DND-41 (cell line): ENCODE results near the gene SYNCRIP.
A peak's percentile ranks its signal among the peaks of the same experiment; 100 is the strongest.

Experiments
- ATAC-seq: fragments of 200-7000 bp; cut with Tn5 transposase; 3 replicates; pipeline ENCODE4 v1.9.1; 2021; ENCODE audit warnings: low read depth; ENCODE audit not compliant: insufficient read depth
- DNase-seq: peaks from one replicate; pipeline ENCODE4 v3.0.0-alpha.2; 2020
- H2AFZ ChIP-seq: 2 replicates; pipeline ENCODE4 v1.6.0; 2012; ENCODE audit warnings: low read depth, low read length
- H3K27ac ChIP-seq: 2 replicates; pipeline ENCODE4 v1.5.1; 2012; ENCODE audit warnings: low read length, inconsistent platforms
- H3K27me3 ChIP-seq: fragments of 200-600 bp; sonication (generic); 2 replicates; pipeline ENCODE4 v1.6.0; 2012; ENCODE audit warnings: low read length, mild to moderate bottlenecking, inconsistent platforms; ENCODE audit not compliant: insufficient read depth, poor library complexity
- H3K36me3 ChIP-seq: 2 replicates; pipeline ENCODE4 v1.5.1; 2012; ENCODE audit warnings: low read length, inconsistent platforms; ENCODE audit not compliant: insufficient read depth
- H3K4me1 ChIP-seq: 2 replicates; pipeline ENCODE4 v1.5.1; 2012; ENCODE audit warnings: mild to moderate bottlenecking, low read length; ENCODE audit not compliant: insufficient read depth
- H3K4me2 ChIP-seq: 2 replicates; pipeline ENCODE4 v1.6.0; 2012; ENCODE audit warnings: mild to moderate bottlenecking, moderate library complexity, low read length, inconsistent platforms; ENCODE audit not compliant: insufficient read depth
- H3K4me3 ChIP-seq, 2 experiments: fragments of 200-600 bp in 1 of 2; shearing (Covaris generic) in 1 of 2; 2 replicates each; pipeline ENCODE4 v1.5.1; 2012 to 2016; ENCODE audit warnings: inconsistent platforms in 2 of 2, low read length in 2 of 2, mild to moderate bottlenecking in 2 of 2, low read depth in 1 of 2, moderate library complexity in 1 of 2
- H3K79me2 ChIP-seq: 2 replicates; pipeline ENCODE4 v1.6.0; 2012; ENCODE audit warnings: low read length, inconsistent platforms; ENCODE audit not compliant: insufficient read depth
- H3K9ac ChIP-seq: 2 replicates; pipeline ENCODE4 v1.6.0; 2012; ENCODE audit warnings: low read depth, mild to moderate bottlenecking, inconsistent platforms, low read length, moderate library complexity
- H3K9me3 ChIP-seq: 2 replicates; pipeline ENCODE4 v1.5.1; 2012; ENCODE audit warnings: low read length, moderate library complexity, mild to moderate bottlenecking, inconsistent platforms; ENCODE audit not compliant: insufficient read depth, severe bottlenecking
- H4K20me1 ChIP-seq: 2 replicates; pipeline ENCODE4 v1.6.0; 2012; ENCODE audit warnings: low read length; ENCODE audit not compliant: insufficient read depth
- EZH2 ChIP-seq: IDR thresholded peaks from 3 replicates; pipeline ENCODE4 v1.6.1; 2012; ENCODE audit warnings: borderline replicate concordance, low read depth, mild to moderate bottlenecking, moderate library complexity, low read length, inconsistent platforms; ENCODE audit not compliant: severe bottlenecking
- TF ChIP-seq, protein P1 (sequence below): IDR thresholded peaks from 2 replicates; pipeline ENCODE4 v1.5.1; 2012; ENCODE audit warnings: borderline replicate concordance, low read length, moderate library complexity, mild to moderate bottlenecking; ENCODE audit not compliant: poor library complexity, severe bottlenecking; ENCODE audit errors: extremely low read depth

The SYNCRIP gene

DNA sequence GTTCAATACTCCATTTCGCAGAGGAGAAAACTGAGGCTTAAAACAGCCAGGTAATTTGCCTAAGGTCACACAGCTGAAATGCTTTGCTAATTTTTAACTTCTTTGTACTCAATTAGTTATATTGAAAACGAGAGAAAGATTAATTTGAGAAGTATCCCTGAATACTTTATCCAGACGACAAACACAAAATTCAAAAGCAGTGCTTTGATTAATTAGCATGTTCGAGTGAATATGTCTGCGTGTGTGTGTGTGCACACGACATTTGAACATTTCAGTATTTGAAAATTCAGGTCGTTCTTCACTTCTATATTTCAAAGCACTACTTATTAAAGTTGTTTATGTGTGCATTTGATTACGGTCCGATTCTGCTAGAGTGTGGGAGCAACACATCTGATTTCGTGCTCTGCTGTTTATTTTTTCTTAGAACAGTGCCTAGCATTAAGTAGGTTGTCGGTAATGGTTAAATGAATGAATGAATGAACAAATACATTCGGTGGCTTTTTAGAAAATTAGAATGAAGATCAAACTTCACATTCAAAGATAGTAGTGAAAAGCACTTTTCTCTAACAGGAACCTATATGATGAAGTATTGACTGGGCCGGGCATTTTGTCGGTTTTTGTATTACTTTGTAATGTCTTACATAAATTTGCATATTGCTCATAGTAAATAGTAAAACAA, 36.9 kb upstream of the SYNCRIP start:
- ATAC-seq (no peak), DNase-seq (no peak)
- Histone ChIP-seq H3K27me3 (no peaks in the 10 kb centered on the region), H3K36me3 (peaks cover 39% of the 10 kb centered on the region), H3K9me3 (no peaks in the 10 kb centered on the region), H4K20me1 (peaks cover 31% of the 10 kb centered on the region; the same call in 1 of the 2 replicates), H3K4me2 (peak overlapping the region; percentile 76), H3K27ac (peak overlapping the region; percentile 96), H3K9ac (peak overlapping the region; percentile 97), H3K79me2 (peaks cover 75% of the 10 kb centered on the region), H3K4me3 (peak overlapping the region; percentile 37 to 93), H2AFZ (peak overlapping the region; percentile 77), H3K4me1 (peaks cover 49% of the 10 kb centered on the region)
- no peak for TF ChIP-seq EZH2
- TF ChIP-seq, protein P1, sequence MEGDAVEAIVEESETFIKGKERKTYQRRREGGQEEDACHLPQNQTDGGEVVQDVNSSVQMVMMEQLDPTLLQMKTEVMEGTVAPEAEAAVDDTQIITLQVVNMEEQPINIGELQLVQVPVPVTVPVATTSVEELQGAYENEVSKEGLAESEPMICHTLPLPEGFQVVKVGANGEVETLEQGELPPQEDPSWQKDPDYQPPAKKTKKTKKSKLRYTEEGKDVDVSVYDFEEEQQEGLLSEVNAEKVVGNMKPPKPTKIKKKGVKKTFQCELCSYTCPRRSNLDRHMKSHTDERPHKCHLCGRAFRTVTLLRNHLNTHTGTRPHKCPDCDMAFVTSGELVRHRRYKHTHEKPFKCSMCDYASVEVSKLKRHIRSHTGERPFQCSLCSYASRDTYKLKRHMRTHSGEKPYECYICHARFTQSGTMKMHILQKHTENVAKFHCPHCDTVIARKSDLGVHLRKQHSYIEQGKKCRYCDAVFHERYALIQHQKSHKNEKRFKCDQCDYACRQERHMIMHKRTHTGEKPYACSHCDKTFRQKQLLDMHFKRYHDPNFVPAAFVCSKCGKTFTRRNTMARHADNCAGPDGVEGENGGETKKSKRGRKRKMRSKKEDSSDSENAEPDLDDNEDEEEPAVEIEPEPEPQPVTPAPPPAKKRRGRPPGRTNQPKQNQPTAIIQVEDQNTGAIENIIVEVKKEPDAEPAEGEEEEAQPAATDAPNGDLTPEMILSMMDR = no peak

DNA sequence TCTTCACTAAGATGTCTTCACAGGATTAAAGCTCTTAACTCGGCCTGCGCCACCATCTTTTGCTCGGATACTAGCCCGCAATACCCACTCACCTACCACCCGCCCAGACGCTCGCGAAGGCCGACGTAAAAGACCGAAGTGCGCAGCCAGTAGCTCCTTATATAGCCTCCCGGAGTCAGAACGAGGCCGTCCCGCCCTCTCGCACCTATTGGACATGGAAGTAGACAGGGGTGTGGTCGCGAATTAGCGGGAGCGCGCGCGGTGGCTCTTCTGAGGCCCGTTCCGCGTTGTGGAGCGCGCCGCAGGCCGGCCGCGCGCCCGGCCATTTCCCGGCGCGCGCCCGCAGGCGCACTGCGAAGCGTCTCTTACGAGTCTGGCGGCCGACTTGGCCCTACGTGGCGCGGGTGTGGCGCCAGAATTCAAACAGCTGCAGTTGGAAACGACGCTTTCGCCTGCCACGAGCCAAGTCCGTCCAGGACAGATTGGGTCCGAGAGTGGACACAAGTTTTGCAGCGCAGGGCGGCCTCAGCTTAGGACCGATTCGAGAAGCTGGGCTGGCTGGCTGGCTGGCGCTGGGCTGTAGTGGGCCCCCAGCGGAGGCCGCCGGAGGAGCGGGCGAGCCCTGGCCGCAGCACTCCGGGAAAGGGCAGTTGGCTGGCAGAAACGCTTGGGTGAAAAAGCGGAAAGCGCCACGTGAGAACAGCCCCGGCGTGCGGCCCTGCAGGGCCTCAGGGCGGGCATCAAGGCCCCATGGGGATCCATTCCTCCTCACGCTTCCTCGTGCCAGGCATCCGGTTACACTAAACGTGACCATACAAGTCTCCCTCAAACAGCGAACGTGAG, 36.1 kb upstream of the SYNCRIP start:
- no peaks in the 10 kb centered on the region for H3K27me3 ChIP-seq
- no peaks in the 10 kb centered on the region for H3K9me3 ChIP-seq
- H2AFZ ChIP-seq = peak overlapping the region; percentile 77
- DNase-seq = peak; percentile 98
- H3K79me2 ChIP-seq = peaks cover 81% of the 10 kb centered on the region
- peak overlapping the region; percentile 76 for H3K4me2 ChIP-seq
- H3K27ac ChIP-seq = peak overlapping the region; percentile 96
- H3K4me1 ChIP-seq = peaks cover 53% of the 10 kb centered on the region
- H3K36me3 ChIP-seq = peaks cover 44% of the 10 kb centered on the region
- ATAC-seq = peak; percentile 77
- peak overlapping the region; percentile 97 for H3K9ac ChIP-seq
- H3K4me3 ChIP-seq = peak overlapping the region; percentile 93 to 98
- peaks cover 34% of the 10 kb centered on the region; the same call in 1 of the 2 replicates for H4K20me1 ChIP-seq
- TF ChIP-seq, protein P1 = no peak
- no peak for TF ChIP-seq EZH2

DNA sequence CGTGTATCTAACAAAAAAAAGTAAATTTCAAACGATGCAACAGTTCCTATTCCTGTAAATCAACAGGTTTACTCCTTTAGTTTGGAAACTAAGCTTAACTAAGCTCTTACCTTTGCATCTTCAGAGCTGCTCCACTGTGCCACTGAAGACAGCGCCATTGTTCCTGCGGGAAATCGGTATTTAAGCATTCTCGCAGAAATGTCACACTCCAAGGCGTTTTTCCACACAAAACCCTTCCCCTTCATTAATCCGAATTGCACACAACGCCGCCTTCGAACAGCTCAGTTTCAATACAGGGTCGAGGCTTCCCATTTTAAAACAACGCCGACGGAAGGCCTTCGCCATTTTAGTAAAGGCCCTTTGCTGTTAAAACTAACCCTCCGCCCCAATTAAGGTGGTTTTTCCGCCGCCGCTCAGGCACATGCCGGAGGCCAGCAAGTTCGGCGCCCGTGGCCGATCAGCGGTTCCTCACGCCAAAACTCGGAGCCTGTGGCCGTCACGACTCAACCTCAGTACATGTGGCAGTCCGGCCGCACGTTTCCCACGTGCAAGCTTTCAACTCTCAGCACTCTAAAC, 35.4 kb upstream of the SYNCRIP start:
- Histone ChIP-seq H3K36me3 (peaks cover 48% of the 10 kb centered on the region), H3K4me2 (peak overlapping the region; percentile 67), H3K9ac (peak overlapping the region; percentile 97), H3K27ac (peak overlapping the region; percentile 91), H3K4me3 (peak overlapping the region; percentile 93 to 98), H3K4me1 (peaks cover 54% of the 10 kb centered on the region), H4K20me1 (peaks cover 34% of the 10 kb centered on the region; the same call in 1 of the 2 replicates), H3K9me3 (no peaks in the 10 kb centered on the region), H2AFZ (peak overlapping the region; percentile 66), H3K27me3 (no peaks in the 10 kb centered on the region), H3K79me2 (peaks cover 89% of the 10 kb centered on the region)
- DNase-seq = no peak
- TF ChIP-seq, protein P1 = no peak
- TF ChIP-seq EZH2 = no peak
- ATAC-seq = no peak
